Esophagus squamous epithelium (tissue), 5 donors: Measurements from ENCODE around the gene C1orf198. TPM values are rescaled to one million over a fixed set of nuclear protein-coding genes. Genes with fewer than 3 reads are reported as not detected.
A peak's percentile ranks its signal among the peaks of the same experiment; 100 is the strongest.

ENCODE experiments used
- DNase-seq: peaks from one replicate; lab custom pipeline; 2025; lab: John Stamatoyannopoulos, UW
- H3K27ac ChIP-seq, 4 donors: fragments of 200-600 bp; sonication (generic); one replicate each; pipeline ENCODE4 v1.5.1; 2016 to 2019; ENCODE audit warnings: mild to moderate bottlenecking in 1 of 4
- H3K27me3 ChIP-seq, 4 donors: fragments of 200-600 bp; sonication (generic); 1 replicate in 3 of 4; 2 replicates in 1 of 4; pipeline versions ENCODE4 v1.5.1 to v1.6.0; 2017 to 2021; ENCODE audit warnings: antibody characterized with exemption in 1 of 4
- H3K36me3 ChIP-seq, 3 donors: fragments of 200-600 bp; sonication (generic); one replicate each; pipeline ENCODE4 v1.5.1; 2016 to 2019
- H3K4me1 ChIP-seq, 3 donors: fragments of 200-600 bp; sonication (generic); one replicate each; pipeline ENCODE4 v1.5.1; 2017 to 2019
- H3K4me3 ChIP-seq, 4 donors: fragments of 200-600 bp; sonication (generic); 1 replicate in 3 of 4; 2 replicates in 1 of 4; pipeline ENCODE4 v1.5.1; 2016 to 2019; ENCODE audit warnings: mild to moderate bottlenecking in 2 of 4, moderate library complexity in 1 of 4
- H3K9me3 ChIP-seq, 3 donors: fragments of 200-600 bp; sonication (generic); one replicate each; pipeline ENCODE4 v1.5.1; 2016 to 2019
- POLR2A ChIP-seq, 4 donors: fragments of 450-650 bp; IDR thresholded peaks; one replicate each; pipeline ENCODE4 v1.6.1; 2017; ENCODE audit warnings: antibody characterized with exemption in 4 of 4, mild to moderate bottlenecking in 4 of 4, moderate library complexity in 3 of 4
- WGBS, 2 donors: methylation state at CpG; one replicate each; pipeline ENCODE4 v1.1.5; 2018; 5-methylcytosine and 5-hydroxymethylcytosine counted together
- intact Hi-C: fragments of 100-400 bp; cut with DNase I; formaldehyde crosslinking; loops from one replicate; pipeline ENCODE4 v1.15.0; 2022
- total RNA-seq, 4 donors: library from RNA; depleted of rRNA; stranded (reverse); fragments of >200 nt; gene quantifications; one replicate each; pipeline ENCODE4 v1.1.0, GENCODE V29; 2016
- TF ChIP-seq, protein P1 (sequence below), 6 experiments: fragments of 450-650 bp in 4 of 6; fragments of 200-600 bp in 2 of 6; sonication (generic) in 2 of 6; IDR thresholded peaks; one replicate each; pipeline ENCODE4 v1.5.1; 2016 to 2019; ENCODE audit warnings: antibody characterized with exemption in 6 of 6, mild to moderate bottlenecking in 4 of 6, moderate library complexity in 4 of 6
- donor health status: DM: yes; HTN: yes; CAD: no.

C1orf198 gene
- total RNA-seq, 4 donors from 2014 or later, result 18.5 to 28.8 (median 21.6) TPM

DNA sequence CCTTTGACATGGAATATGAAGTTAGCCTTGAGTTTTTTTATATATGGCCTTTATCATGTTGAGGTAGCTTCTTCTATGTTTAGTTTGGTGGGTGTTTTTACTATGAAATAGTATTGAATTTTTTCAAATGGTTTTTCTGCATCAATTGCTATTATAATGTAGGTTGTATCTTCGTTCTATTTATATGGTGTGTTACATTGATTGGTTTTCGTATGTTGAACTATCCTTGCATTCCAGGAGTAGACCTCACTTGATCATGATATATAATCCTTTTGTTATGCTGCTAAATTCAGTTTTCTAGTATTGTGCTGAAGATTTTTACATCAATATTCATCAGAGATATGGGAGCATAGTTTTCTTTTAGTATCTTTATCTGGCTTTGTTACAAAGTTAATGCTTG lies 55.8 kb downstream of the C1orf198 start:
- H3K9me3 ChIP-seq, result peaks cover 0 to 17% (median 4%) of the 10 kb centered on the region in 3 donors
- peaks cover 0 to 4% (median 0%) of the 10 kb centered on the region in 3 donors for H3K4me1 ChIP-seq
- TF ChIP-seq, protein P1, sequence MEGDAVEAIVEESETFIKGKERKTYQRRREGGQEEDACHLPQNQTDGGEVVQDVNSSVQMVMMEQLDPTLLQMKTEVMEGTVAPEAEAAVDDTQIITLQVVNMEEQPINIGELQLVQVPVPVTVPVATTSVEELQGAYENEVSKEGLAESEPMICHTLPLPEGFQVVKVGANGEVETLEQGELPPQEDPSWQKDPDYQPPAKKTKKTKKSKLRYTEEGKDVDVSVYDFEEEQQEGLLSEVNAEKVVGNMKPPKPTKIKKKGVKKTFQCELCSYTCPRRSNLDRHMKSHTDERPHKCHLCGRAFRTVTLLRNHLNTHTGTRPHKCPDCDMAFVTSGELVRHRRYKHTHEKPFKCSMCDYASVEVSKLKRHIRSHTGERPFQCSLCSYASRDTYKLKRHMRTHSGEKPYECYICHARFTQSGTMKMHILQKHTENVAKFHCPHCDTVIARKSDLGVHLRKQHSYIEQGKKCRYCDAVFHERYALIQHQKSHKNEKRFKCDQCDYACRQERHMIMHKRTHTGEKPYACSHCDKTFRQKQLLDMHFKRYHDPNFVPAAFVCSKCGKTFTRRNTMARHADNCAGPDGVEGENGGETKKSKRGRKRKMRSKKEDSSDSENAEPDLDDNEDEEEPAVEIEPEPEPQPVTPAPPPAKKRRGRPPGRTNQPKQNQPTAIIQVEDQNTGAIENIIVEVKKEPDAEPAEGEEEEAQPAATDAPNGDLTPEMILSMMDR (IDR thresholded peaks at IDR 0.05), result no peak
- no peak for TF ChIP-seq POLR2A (IDR thresholded peaks at IDR 0.05)
- H3K36me3 ChIP-seq, result no peaks in the 10 kb centered on the region
- no peak for DNase-seq
- H3K27me3 ChIP-seq, result no peaks in the 10 kb centered on the region
- H3K27ac ChIP-seq, result no peak overlapping the region
- intact Hi-C loops, result no loop called here
- H3K4me3 ChIP-seq, result no peak overlapping the region
- 84 to 88% methylated on average over 2 of the region's 2 CpGs for WGBS, 2 donors

DNA sequence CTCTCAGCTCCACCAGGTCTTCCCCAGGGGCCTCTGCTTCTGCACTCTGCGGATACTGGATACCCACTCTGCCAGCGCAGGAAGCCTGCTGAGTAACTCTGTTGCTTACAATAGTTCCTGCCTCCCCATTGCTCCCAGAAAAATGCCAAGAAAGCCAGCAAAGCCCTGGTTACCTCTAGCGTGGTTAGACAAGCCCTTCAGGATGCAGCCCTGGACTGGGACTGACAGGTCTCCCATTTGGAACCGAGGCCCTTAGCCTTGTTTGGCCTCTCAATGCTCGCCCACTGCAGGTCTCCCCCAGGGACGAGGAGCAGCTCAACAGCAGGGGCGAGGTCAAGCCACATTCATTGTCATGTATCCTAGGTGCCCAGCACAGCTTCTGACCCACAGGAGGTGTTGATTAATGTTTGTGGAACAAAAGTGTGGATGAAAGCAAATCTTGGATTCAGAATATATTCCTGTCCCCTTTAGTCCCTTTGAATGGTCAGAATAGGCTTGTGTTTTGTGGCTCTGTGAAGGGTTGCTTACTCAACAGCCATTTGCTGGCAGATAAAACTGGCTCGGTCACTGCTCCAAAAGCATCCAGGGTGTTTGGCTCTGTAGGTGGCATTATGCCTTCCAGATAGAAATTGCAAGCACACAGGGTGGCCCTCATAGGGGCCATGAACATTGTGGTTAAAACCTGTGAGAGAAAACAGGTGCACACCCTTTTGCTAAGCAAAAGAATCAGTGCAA lies 58.9 kb downstream of the C1orf198 start:
- Histone ChIP-seq H3K4me3 (no peak overlapping the region), H3K36me3 (no peaks in the 10 kb centered on the region), H3K9me3 (peaks cover 0 to 17% (median 4%) of the 10 kb centered on the region in 3 donors), H3K27ac (no peak overlapping the region), H3K4me1 (peaks cover 0 to 4% (median 0%) of the 10 kb centered on the region in 3 donors), H3K27me3 (no peaks in the 10 kb centered on the region)
- intact Hi-C loops, result no loop called here
- no peak for DNase-seq
- no peak for TF ChIP-seq POLR2A (IDR thresholded peaks at IDR 0.05)
- TF ChIP-seq, protein P1 (IDR thresholded peaks at IDR 0.05), result no peak
- 64 to 81% methylated on average over 5 to 7 of the region's 8 CpGs for WGBS, 2 donors

DNA sequence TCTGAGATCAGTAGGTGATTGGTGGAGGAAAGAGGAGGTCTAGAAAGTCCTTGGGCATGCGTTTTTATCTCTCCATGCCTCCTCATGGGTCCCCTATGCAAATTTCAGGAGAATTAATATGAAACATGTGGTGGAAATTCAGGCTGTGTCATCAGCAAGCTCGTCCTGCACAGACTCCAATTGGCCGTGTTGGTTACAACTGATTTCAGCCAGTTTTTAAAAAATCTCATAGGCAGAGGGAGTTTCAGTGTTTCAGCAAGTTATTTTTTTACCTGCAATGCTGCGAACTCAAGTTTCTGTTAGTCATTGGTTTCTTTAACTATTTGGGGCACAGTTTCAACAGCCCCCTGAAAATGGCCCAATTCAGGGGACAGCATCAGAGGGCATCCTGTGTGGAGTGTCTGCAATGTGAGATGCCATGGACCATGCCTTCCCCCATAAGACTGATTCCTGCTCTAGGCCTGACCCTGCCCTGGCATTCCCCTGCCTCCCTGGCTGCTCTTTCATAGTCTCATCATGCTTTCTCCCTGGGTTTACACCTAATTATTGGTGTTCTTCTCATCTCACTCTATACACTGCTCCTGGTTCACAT lies 59.9 kb downstream of the C1orf198 start:
- Histone ChIP-seq H3K27me3 (no peaks in the 10 kb centered on the region), H3K27ac (peak overlapping the region in 1 of 4 donors; percentile 21), H3K4me1 (peaks cover 0 to 4% (median 0%) of the 10 kb centered on the region in 3 donors), H3K9me3 (peaks cover 0 to 15% (median 4%) of the 10 kb centered on the region in 3 donors), H3K36me3 (no peaks in the 10 kb centered on the region), H3K4me3 (no peak overlapping the region)
- 63 to 79% methylated on average over 4 of the region's 4 CpGs for WGBS, 2 donors
- intact Hi-C loops, result no loop called here
- DNase-seq, result no peak
- TF ChIP-seq POLR2A (IDR thresholded peaks at IDR 0.05), result no peak
- TF ChIP-seq, protein P1 (IDR thresholded peaks at IDR 0.05), result no peak

DNA sequence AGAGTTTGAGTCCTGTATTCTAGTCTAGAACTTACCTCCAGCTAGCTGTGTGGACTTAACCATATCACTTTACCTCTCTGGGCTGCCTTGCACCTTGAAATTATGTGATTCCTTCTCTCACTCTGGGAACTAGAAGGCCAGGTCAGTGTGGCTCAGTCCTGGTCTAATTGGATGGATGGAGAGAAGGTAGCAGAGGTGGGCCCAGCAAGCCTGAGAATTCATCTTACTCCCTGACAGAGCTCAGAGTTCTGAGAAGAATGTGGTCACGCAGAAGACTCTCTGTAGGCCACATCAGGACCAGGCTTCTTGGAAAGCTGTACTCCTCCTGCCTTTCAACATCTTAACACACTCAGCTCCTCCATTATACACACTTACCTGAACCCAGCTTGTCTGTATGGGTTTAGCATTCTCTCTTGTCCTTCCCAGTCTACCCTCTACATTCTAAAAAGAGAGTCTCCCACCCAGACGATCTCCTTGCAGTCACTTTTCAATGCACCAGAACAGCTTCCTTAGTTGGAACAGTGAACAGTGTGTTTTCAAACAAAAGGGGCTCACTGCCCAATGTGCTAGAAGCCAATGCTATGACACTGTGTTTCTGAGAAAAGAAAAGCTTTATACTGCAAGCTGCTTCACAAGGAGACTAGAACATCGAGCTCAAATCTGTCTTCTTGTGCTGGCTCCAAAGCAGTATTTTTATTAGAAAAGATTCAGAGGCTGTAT lies 60.6 kb downstream of the C1orf198 start:
- Histone ChIP-seq H3K4me1 (peaks cover 0 to 4% (median 0%) of the 10 kb centered on the region in 3 donors), H3K4me3 (no peak overlapping the region), H3K27ac (peak overlapping the region in 2 of 4 donors; percentile 21), H3K36me3 (no peaks in the 10 kb centered on the region), H3K9me3 (peaks cover 0 to 8% (median 4%) of the 10 kb centered on the region in 3 donors), H3K27me3 (no peaks in the 10 kb centered on the region)
- TF ChIP-seq POLR2A (IDR thresholded peaks at IDR 0.05), result no peak
- TF ChIP-seq, protein P1 (IDR thresholded peaks at IDR 0.05), result no peak
- no peak for DNase-seq
- WGBS, 2 donors, result 63 to 71% methylated on average over 3 of the region's 3 CpGs
- intact Hi-C loops, result no loop called here
